ENCODE data around the gene LEP. TPM values are rescaled to one million over a fixed set of nuclear protein-coding genes. Genes with fewer than 3 reads are reported as not detected.

The LEP gene
- total RNA-seq, 1 donor from 2014 or later: not detected

- no peak for TF ChIP-seq CTCF (IDR thresholded peaks at IDR 0.05; ENCODE audit: unreplicated experiment)
- H3K27me3 Mint-ChIP-seq: peaks cover 55% of the 10 kb centered on the region
- DNase-seq (ENCODE audit: low spot score, unreplicated experiment): no peak
- no peak overlapping the region for H3K4me3 Mint-ChIP-seq (ENCODE audit: low read depth)
- H3K9me3 Mint-ChIP-seq (ENCODE audit: low read depth): no peaks in the 10 kb centered on the region
- no peak overlapping the region for H3K27ac Mint-ChIP-seq
- H3K4me1 Mint-ChIP-seq (ENCODE audit: low read depth): peaks cover 6% of the 10 kb centered on the region
- H3K36me3 Mint-ChIP-seq (ENCODE audit: insufficient read depth): no peaks in the 10 kb centered on the region
Measured at GRCh38 chr7:128200376-128200775, 40.7 kb upstream of the LEP start.

- Mint-ChIP-seq H3K4me1 (ENCODE audit: low read depth) (peaks cover 8% of the 10 kb centered on the region), H3K27me3 (peaks cover 61% of the 10 kb centered on the region), H3K36me3 (ENCODE audit: insufficient read depth) (no peaks in the 10 kb centered on the region), H3K4me3 (ENCODE audit: low read depth) (peak overlapping the region; percentile 53), H3K9me3 (ENCODE audit: low read depth) (no peaks in the 10 kb centered on the region), H3K27ac (no peak overlapping the region)
- peak; percentile 58 for DNase-seq (ENCODE audit: low spot score, unreplicated experiment)
- no peak for TF ChIP-seq CTCF (IDR thresholded peaks at IDR 0.05; ENCODE audit: unreplicated experiment)
Measured at GRCh38 chr7:128201067-128201689, 39.9 kb upstream of the LEP start.

- peaks cover 8% of the 10 kb centered on the region for H3K4me1 Mint-ChIP-seq (ENCODE audit: low read depth)
- no peaks in the 10 kb centered on the region for H3K9me3 Mint-ChIP-seq (ENCODE audit: low read depth)
- H3K27ac Mint-ChIP-seq: no peak overlapping the region
- TF ChIP-seq CTCF (IDR thresholded peaks at IDR 0.05; ENCODE audit: unreplicated experiment): no peak
- no peak for DNase-seq (ENCODE audit: low spot score, unreplicated experiment)
- peaks cover 63% of the 10 kb centered on the region for H3K27me3 Mint-ChIP-seq
- H3K4me3 Mint-ChIP-seq (ENCODE audit: low read depth): peak overlapping the region; percentile 53
- H3K36me3 Mint-ChIP-seq (ENCODE audit: insufficient read depth): no peaks in the 10 kb centered on the region
Measured at GRCh38 chr7:128201690-128202085, 39.4 kb upstream of the LEP start.

- Mint-ChIP-seq H3K36me3 (ENCODE audit: insufficient read depth) (no peaks in the 10 kb centered on the region), H3K4me1 (ENCODE audit: low read depth) (peaks cover 8% of the 10 kb centered on the region), H3K27me3 (peaks cover 70% of the 10 kb centered on the region), H3K27ac (no peak overlapping the region), H3K4me3 (ENCODE audit: low read depth) (no peak overlapping the region), H3K9me3 (ENCODE audit: low read depth) (no peaks in the 10 kb centered on the region)
- TF ChIP-seq CTCF (IDR thresholded peaks at IDR 0.05; ENCODE audit: unreplicated experiment): no peak
- DNase-seq (ENCODE audit: low spot score, unreplicated experiment): no peak
Measured at GRCh38 chr7:128202287-128202957, 38.7 kb upstream of the LEP start.

GRCh38 chr7:128203047-128203491 is 38.0 kb upstream of the LEP start:
- TF ChIP-seq CTCF (IDR thresholded peaks at IDR 0.05; ENCODE audit: unreplicated experiment): no peak
- H3K36me3 Mint-ChIP-seq (ENCODE audit: insufficient read depth): no peaks in the 10 kb centered on the region
- H3K9me3 Mint-ChIP-seq (ENCODE audit: low read depth): no peaks in the 10 kb centered on the region
- H3K4me1 Mint-ChIP-seq (ENCODE audit: low read depth): peaks cover 8% of the 10 kb centered on the region
- no peak for DNase-seq (ENCODE audit: low spot score, unreplicated experiment)
- no peak overlapping the region for H3K27ac Mint-ChIP-seq
- peaks cover 70% of the 10 kb centered on the region for H3K27me3 Mint-ChIP-seq
- H3K4me3 Mint-ChIP-seq (ENCODE audit: low read depth): no peak overlapping the region
